ENCODE data around the gene P3H1. TPM values are rescaled to one million over a fixed set of nuclear protein-coding genes. Genes with fewer than 3 reads are reported as not detected.

P3H1 gene
- total RNA-seq, 1 experiment from 2014 or later, result 47.1 TPM

GRCh38 chr1:42744148-42744413 is 22.7 kb downstream of the P3H1 start:
- no peak overlapping the region for H3K9ac ChIP-seq (ENCODE audit: extremely low read depth, insufficient read length, low read length)
- H2BK15ac ChIP-seq (ENCODE audit: low read depth, low read length), result no peak overlapping the region
- no CpG with 5 or more reads among the region's 9 CpGs for WGBS (ENCODE audit: extremely low coverage, insufficient read length, low lambda C conversion rate)
- DNase-seq, result no peak
- H3K4me1 ChIP-seq (ENCODE audit: insufficient read depth, low read length), result no peaks in the 10 kb centered on the region; the same call in 1 of the 2 replicates
- no peak overlapping the region for H3K23ac ChIP-seq (ENCODE audit: insufficient read length, low read depth, low read length)
- H4K5ac ChIP-seq (ENCODE audit: insufficient read length, low read depth, low read length), result no peak overlapping the region
- no peak for TF ChIP-seq CTCF (conservative IDR thresholded peaks at IDR 0.05)
- no peaks in the 10 kb centered on the region for H3K27me3 ChIP-seq (ENCODE audit: insufficient read depth, low read length)
- no peak overlapping the region for H3K56ac ChIP-seq (ENCODE audit: insufficient read length, low read depth, low read length)
- H2BK5ac ChIP-seq (ENCODE audit: insufficient read length, low read length), result no peak overlapping the region
- H2BK12ac ChIP-seq (ENCODE audit: insufficient read length, low read depth, low read length), result no peak overlapping the region
- no peak overlapping the region for H4K8ac ChIP-seq (replicated peaks; ENCODE audit: insufficient read length, low read depth, low read length)
- Mint-ChIP-seq H3K36me3 (ENCODE audit: insufficient read depth in 1 of 3, low read depth in 3 of 3) (peaks cover 12 to 30% (median 29%) of the 10 kb centered on the region in 3 experiments; a peak in 6 of 7 replicates), H3K4me3 (no peak overlapping the region; a peak in 1 of 5 replicates), H3K27me3 (ENCODE audit: low read depth) (no peaks in the 10 kb centered on the region; the same call in 1 of the 2 replicates), H3K9me3 (no peaks in the 10 kb centered on the region), H3K27ac (no peak overlapping the region), H3K4me1 (peaks cover 40 to 41% of the 10 kb centered on the region in 2 experiments)
- H2BK120ac ChIP-seq (ENCODE audit: low read depth, low read length, poor library complexity, severe bottlenecking), result no peak overlapping the region
- H3K4ac ChIP-seq (ENCODE audit: low read depth, low read length), result no peak overlapping the region
- H3K23me2 ChIP-seq (ENCODE audit: insufficient read length, low read depth, low read length, poor library complexity, severe bottlenecking), result no peaks in the 10 kb centered on the region
- H2AFZ ChIP-seq (ENCODE audit: low read length), result no peak overlapping the region
- no peak overlapping the region for H3T11ph ChIP-seq (ENCODE audit: low read length)
- no peak overlapping the region for H4K91ac ChIP-seq (ENCODE audit: insufficient read length, low read depth, low read length)
- no peak overlapping the region for H2AK5ac ChIP-seq (ENCODE audit: insufficient read length, low read length)
- no peaks in the 10 kb centered on the region for H4K20me1 ChIP-seq (ENCODE audit: control insufficient read depth, insufficient read depth, insufficient read length)
- no peak overlapping the region for H2BK20ac ChIP-seq (ENCODE audit: low read depth, low read length, poor library complexity, severe bottlenecking)
- no peaks in the 10 kb centered on the region for H3K9me3 ChIP-seq (ENCODE audit: control insufficient read depth, low read depth, low read length)
- no peaks in the 10 kb centered on the region for H3K79me1 ChIP-seq (ENCODE audit: insufficient read depth, low read depth, low read length, poor library complexity, severe bottlenecking)
- no peak overlapping the region for H3K27ac ChIP-seq (ENCODE audit: insufficient read length, low read depth, low read length)
- no peak overlapping the region for H3K14ac ChIP-seq (ENCODE audit: insufficient read depth, low read length)
- no peak overlapping the region for H3K18ac ChIP-seq (ENCODE audit: insufficient read length, low read depth, low read length)
- no peaks in the 10 kb centered on the region for H3K79me2 ChIP-seq (ENCODE audit: insufficient read depth, low read length)
- H3K4me2 ChIP-seq (ENCODE audit: insufficient read depth, insufficient read length, low read length), result no peak overlapping the region

All from H9 (cell line).